Vagina (tissue), 2 donors: ENCODE measurements around the gene GMPPA. TPM values are rescaled to one million over a fixed set of nuclear protein-coding genes. Genes with fewer than 3 reads are reported as not detected.

ENCODE experiments used
- DNase-seq, 2 donors: peaks; one replicate each; pipeline ENCODE4 v3.0.0-alpha.2; 2017; ENCODE audit errors: extremely low spot score in 2 of 2
- H3K27ac ChIP-seq: fragments of 200-600 bp; sonication (generic); one replicate; pipeline ENCODE4 v1.5.1; 2019
- H3K27me3 ChIP-seq: fragments of 200-600 bp; sonication (generic); one replicate; pipeline ENCODE4 v1.5.1; 2019
- H3K36me3 ChIP-seq, 2 donors: fragments of 200-600 bp; sonication (generic); one replicate each; pipeline ENCODE4 v1.5.1; 2017 to 2019
- H3K4me1 ChIP-seq: fragments of 200-600 bp; sonication (generic); one replicate; pipeline ENCODE4 v1.5.1; 2019
- H3K4me3 ChIP-seq, 2 donors: fragments of 200-600 bp; sonication (generic); 1 replicate in 1 of 2; 2 replicates in 1 of 2; pipeline ENCODE4 v1.5.1; 2016 to 2019
- H3K9me3 ChIP-seq: fragments of 200-600 bp; sonication (generic); one replicate; pipeline ENCODE4 v1.5.1; 2019
- POLR2A ChIP-seq, 2 donors: fragments of 450-650 bp; IDR thresholded peaks; one replicate each; pipeline ENCODE4 v1.6.1; 2017; ENCODE audit warnings: antibody characterized with exemption in 2 of 2, mild to moderate bottlenecking in 2 of 2, moderate library complexity in 2 of 2
- POLR2AphosphoS5 ChIP-seq, 2 donors: sonication (generic); formaldehyde crosslinking; IDR thresholded peaks; one replicate each; pipeline ENCODE4 v1.9.0; 2017; ENCODE audit warnings: antibody characterized with exemption in 2 of 2, mild to moderate bottlenecking in 2 of 2, low read depth in 1 of 2; ENCODE audit not compliant: insufficient read depth in 1 of 2
- intact Hi-C: fragments of 100-400 bp; cut with DNase I; formaldehyde crosslinking; loops from one replicate; pipeline ENCODE4 v1.15.1; 2023
- total RNA-seq: library from RNA; depleted of rRNA; stranded (reverse); fragments of >200 nt; gene quantifications from one replicate; pipeline ENCODE4 v1.2.3, GENCODE V29; 2016
- TF ChIP-seq, protein P1 (sequence below), 3 experiments: fragments of 450-650 bp in 2 of 3; fragments of 200-600 bp in 1 of 3; sonication (generic) in 1 of 3; IDR thresholded peaks; one replicate each; pipeline ENCODE4 v1.5.1; 2017 to 2019; ENCODE audit warnings: antibody characterized with exemption in 3 of 3, mild to moderate bottlenecking in 2 of 3, moderate library complexity in 2 of 3

The GMPPA gene
- total RNA-seq, 1 donor from 2014 or later, result 35.4 TPM

GRCh38 chr2:219520079-219520478 lies 21.4 kb downstream of the GMPPA start:
- intact Hi-C loops, result no loop called here
- DNase-seq, result no peak
- no peak overlapping the region for H3K27ac ChIP-seq
- no peaks in the 10 kb centered on the region for H3K27me3 ChIP-seq
- no peaks in the 10 kb centered on the region for H3K36me3 ChIP-seq
- H3K9me3 ChIP-seq, result no peaks in the 10 kb centered on the region
- no peak overlapping the region for H3K4me3 ChIP-seq
- TF ChIP-seq, protein P1, sequence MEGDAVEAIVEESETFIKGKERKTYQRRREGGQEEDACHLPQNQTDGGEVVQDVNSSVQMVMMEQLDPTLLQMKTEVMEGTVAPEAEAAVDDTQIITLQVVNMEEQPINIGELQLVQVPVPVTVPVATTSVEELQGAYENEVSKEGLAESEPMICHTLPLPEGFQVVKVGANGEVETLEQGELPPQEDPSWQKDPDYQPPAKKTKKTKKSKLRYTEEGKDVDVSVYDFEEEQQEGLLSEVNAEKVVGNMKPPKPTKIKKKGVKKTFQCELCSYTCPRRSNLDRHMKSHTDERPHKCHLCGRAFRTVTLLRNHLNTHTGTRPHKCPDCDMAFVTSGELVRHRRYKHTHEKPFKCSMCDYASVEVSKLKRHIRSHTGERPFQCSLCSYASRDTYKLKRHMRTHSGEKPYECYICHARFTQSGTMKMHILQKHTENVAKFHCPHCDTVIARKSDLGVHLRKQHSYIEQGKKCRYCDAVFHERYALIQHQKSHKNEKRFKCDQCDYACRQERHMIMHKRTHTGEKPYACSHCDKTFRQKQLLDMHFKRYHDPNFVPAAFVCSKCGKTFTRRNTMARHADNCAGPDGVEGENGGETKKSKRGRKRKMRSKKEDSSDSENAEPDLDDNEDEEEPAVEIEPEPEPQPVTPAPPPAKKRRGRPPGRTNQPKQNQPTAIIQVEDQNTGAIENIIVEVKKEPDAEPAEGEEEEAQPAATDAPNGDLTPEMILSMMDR (IDR thresholded peaks at IDR 0.05), result no peak
- H3K4me1 ChIP-seq, result peaks cover 37% of the 10 kb centered on the region

GRCh38 chr2:219521066-219521880 lies 22.6 kb downstream of the GMPPA start:
- H3K36me3 ChIP-seq, result no peaks in the 10 kb centered on the region
- H3K27me3 ChIP-seq, result no peaks in the 10 kb centered on the region
- DNase-seq, result no peak
- no peak overlapping the region for H3K4me3 ChIP-seq
- peak overlapping the region; percentile 84 for H3K27ac ChIP-seq
- TF ChIP-seq, protein P1 (IDR thresholded peaks at IDR 0.05), result peak; percentile 9 to 48 (median 28)
- TF ChIP-seq POLR2A (IDR thresholded peaks at IDR 0.05), result no peak
- peak in 1 of 2 donors; percentile 38 for TF ChIP-seq POLR2AphosphoS5 (IDR thresholded peaks at IDR 0.05; ENCODE audit: insufficient read depth in 1 of 2, low read depth in 1 of 2)
- H3K4me1 ChIP-seq, result peaks cover 37% of the 10 kb centered on the region
- H3K9me3 ChIP-seq, result no peaks in the 10 kb centered on the region
- intact Hi-C loops, result no loop called here

DNA sequence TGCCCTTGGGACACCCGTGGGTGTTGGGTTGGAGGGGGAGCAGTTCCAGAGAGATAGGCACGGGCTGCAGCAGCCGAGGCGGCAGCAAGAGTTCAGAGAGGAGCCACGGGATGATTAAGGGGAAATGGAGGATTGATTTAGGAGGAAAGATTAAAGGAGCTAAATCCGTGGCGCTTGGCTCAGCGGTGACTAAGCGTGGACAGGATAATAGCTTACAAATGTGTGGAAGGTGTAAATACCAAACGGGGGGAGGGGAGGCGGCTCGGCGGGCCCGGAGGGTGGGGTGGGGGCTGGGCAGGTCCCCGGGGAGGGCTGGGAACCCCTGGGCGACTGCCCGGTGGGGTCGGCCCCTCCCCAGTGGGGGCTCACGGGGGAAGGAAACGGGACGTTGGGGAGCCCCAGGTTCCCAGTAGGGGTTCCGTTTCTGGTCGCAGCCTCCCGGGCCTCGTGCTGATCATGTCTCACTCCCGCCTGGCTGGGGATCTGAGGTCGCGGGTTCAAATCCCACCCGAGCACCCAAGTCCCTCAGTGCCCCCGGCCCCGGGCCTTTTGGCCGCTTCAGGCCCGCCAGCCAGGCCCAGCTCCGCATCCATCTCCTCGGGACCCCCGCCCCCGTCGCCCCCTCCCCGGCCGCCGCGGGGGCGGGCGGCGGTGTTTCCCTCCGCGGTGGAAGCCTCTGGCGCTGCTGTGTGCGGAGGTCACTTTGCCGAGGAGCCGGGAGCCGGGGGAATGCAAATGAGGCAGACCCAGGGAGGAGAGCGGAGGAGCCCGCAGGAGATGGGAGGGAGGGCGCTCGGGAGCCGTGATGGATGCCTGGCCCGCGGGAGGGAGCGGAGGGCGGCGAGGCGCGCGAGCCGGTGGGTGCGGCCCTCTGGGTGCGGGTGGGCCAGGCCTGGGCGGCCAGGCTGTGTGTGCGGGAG lies 23.7 kb downstream of the GMPPA start:
- Histone ChIP-seq H3K4me3 (peak overlapping the region; percentile 37 to 60), H3K9me3 (no peaks in the 10 kb centered on the region), H3K36me3 (no peaks in the 10 kb centered on the region), H3K27me3 (no peaks in the 10 kb centered on the region), H3K4me1 (peaks cover 35% of the 10 kb centered on the region), H3K27ac (peak overlapping the region; percentile 84)
- no peak for DNase-seq
- intact Hi-C loops, result no loop called here
- TF ChIP-seq, protein P1 (IDR thresholded peaks at IDR 0.05), result no peak
- TF ChIP-seq POLR2AphosphoS5 (IDR thresholded peaks at IDR 0.05; ENCODE audit: insufficient read depth in 1 of 2, low read depth in 1 of 2) (no peak), POLR2A (IDR thresholded peaks at IDR 0.05) (no peak)

GRCh38 chr2:219523031-219523671 lies 24.5 kb downstream of the GMPPA start:
- Histone ChIP-seq H3K9me3 (no peaks in the 10 kb centered on the region), H3K36me3 (no peaks in the 10 kb centered on the region), H3K27me3 (no peaks in the 10 kb centered on the region), H3K4me1 (peaks cover 30% of the 10 kb centered on the region), H3K27ac (peak overlapping the region; percentile 84), H3K4me3 (peak overlapping the region; percentile 37 to 60)
- intact Hi-C loops, result no loop called here
- no peak for TF ChIP-seq POLR2A (IDR thresholded peaks at IDR 0.05)
- TF ChIP-seq, protein P1 (IDR thresholded peaks at IDR 0.05), result no peak
- TF ChIP-seq POLR2AphosphoS5 (IDR thresholded peaks at IDR 0.05; ENCODE audit: insufficient read depth in 1 of 2, low read depth in 1 of 2), result no peak
- no peak for DNase-seq
